Skeletal muscle satellite cell (primary cell): ENCODE results near the gene SFMBT2.
"Not testable (repeated sequence)": the region's sequence is repeated elsewhere in the genome, so short reads cannot be mapped to it uniquely, and the experiment has no call there.

ENCODE experiments used
- H3K27me3 ChIP-seq: 2 replicates; pipeline ENCODE4 v1.7.0; 2013; ENCODE audit warnings: low read length; ENCODE audit not compliant: control insufficient read depth, insufficient read depth
- H3K36me3 ChIP-seq: 2 replicates; pipeline ENCODE4 v1.7.0; 2013; ENCODE audit warnings: mild to moderate bottlenecking, control low read depth, low read length; ENCODE audit not compliant: insufficient read depth
- H3K4me1 ChIP-seq: 2 replicates; pipeline ENCODE4 v1.7.0; 2013; ENCODE audit warnings: low read length; ENCODE audit not compliant: control insufficient read depth, insufficient read depth
- H3K4me2 ChIP-seq: 2 replicates; pipeline ENCODE4 v1.7.0; 2013; ENCODE audit warnings: mild to moderate bottlenecking, low read length
- H3K4me3 ChIP-seq: 2 replicates; pipeline ENCODE4 v1.7.0; 2013; ENCODE audit warnings: low read length
- H3K9ac ChIP-seq: 2 replicates; pipeline ENCODE4 v1.7.0; 2013; ENCODE audit warnings: mild to moderate bottlenecking, low read depth, low read length, moderate library complexity
- H3K9me3 ChIP-seq: replicated peaks from 2 replicates; pipeline ENCODE4 v1.7.0; 2013; ENCODE audit warnings: mild to moderate bottlenecking, control low read depth, low read length

SFMBT2 gene

GRCh38 chr10:7302392-7302906 lies 108.4 kb downstream of the SFMBT2 start:
- no peak overlapping the region for H3K4me3 ChIP-seq
- H3K27me3 ChIP-seq: no peaks in the 10 kb centered on the region
- no peaks in the 10 kb centered on the region for H3K36me3 ChIP-seq
- H3K4me2 ChIP-seq: no peak overlapping the region
- H3K9me3 ChIP-seq: no peaks in the 10 kb centered on the region
- H3K4me1 ChIP-seq: no peaks in the 10 kb centered on the region
- H3K9ac ChIP-seq: no peak overlapping the region

GRCh38 chr10:7301006-7301778 lies 109.6 kb downstream of the SFMBT2 start:
- H3K9me3 ChIP-seq: no peaks in the 10 kb centered on the region
- no peak overlapping the region for H3K4me3 ChIP-seq
- no peak overlapping the region for H3K9ac ChIP-seq
- H3K4me1 ChIP-seq: no peaks in the 10 kb centered on the region
- no peaks in the 10 kb centered on the region for H3K27me3 ChIP-seq
- no peaks in the 10 kb centered on the region for H3K36me3 ChIP-seq
- no peak overlapping the region for H3K4me2 ChIP-seq

- Histone ChIP-seq H3K27me3 (no peaks in the 10 kb centered on the region), H3K4me3 (no peak overlapping the region), H3K36me3 (no peaks in the 10 kb centered on the region), H3K4me2 (no peak overlapping the region), H3K9ac (no peak overlapping the region), H3K4me1 (no peaks in the 10 kb centered on the region), H3K9me3 (no peaks in the 10 kb centered on the region)
Measured at GRCh38 chr10:7300384-7300971, 110.4 kb downstream of the SFMBT2 start.

- H3K27me3 ChIP-seq, H3K4me1 ChIP-seq, H3K9ac ChIP-seq, H3K4me2 ChIP-seq, H3K4me3 ChIP-seq, H3K36me3 ChIP-seq, H3K9me3 ChIP-seq: not testable (repeated sequence)
Measured at GRCh38 chr10:7299601-7300325, 111.1 kb downstream of the SFMBT2 start.

GRCh38 chr10:7298495-7298894 lies 112.3 kb downstream of the SFMBT2 start:
- Histone ChIP-seq H3K36me3 (no peaks in the 10 kb centered on the region), H3K9ac (no peak overlapping the region), H3K4me3 (no peak overlapping the region), H3K4me2 (no peak overlapping the region), H3K4me1 (no peaks in the 10 kb centered on the region), H3K27me3 (no peaks in the 10 kb centered on the region), H3K9me3 (no peaks in the 10 kb centered on the region)

- Histone ChIP-seq H3K36me3 (no peaks in the 10 kb centered on the region), H3K27me3 (no peaks in the 10 kb centered on the region), H3K4me2 (no peak overlapping the region), H3K9me3 (no peaks in the 10 kb centered on the region), H3K4me1 (no peaks in the 10 kb centered on the region), H3K4me3 (no peak overlapping the region), H3K9ac (no peak overlapping the region)
Measured at GRCh38 chr10:7297094-7297493, 113.7 kb downstream of the SFMBT2 start.

- Histone ChIP-seq H3K9me3 (no peaks in the 10 kb centered on the region), H3K9ac (no peak overlapping the region), H3K27me3 (no peaks in the 10 kb centered on the region), H3K36me3 (no peaks in the 10 kb centered on the region), H3K4me1 (no peaks in the 10 kb centered on the region), H3K4me3 (no peak overlapping the region), H3K4me2 (no peak overlapping the region)
Measured at GRCh38 chr10:7296648-7297047, 114.2 kb downstream of the SFMBT2 start.

GRCh38 chr10:7296076-7296475 lies 114.8 kb downstream of the SFMBT2 start:
- Histone ChIP-seq H3K27me3 (no peaks in the 10 kb centered on the region), H3K4me2 (no peak overlapping the region), H3K36me3 (no peaks in the 10 kb centered on the region), H3K4me1 (no peaks in the 10 kb centered on the region), H3K4me3 (no peak overlapping the region), H3K9me3 (no peaks in the 10 kb centered on the region), H3K9ac (no peak overlapping the region)

- Histone ChIP-seq H3K27me3 (no peaks in the 10 kb centered on the region), H3K4me2 (no peak overlapping the region), H3K4me3 (no peak overlapping the region), H3K9ac (no peak overlapping the region), H3K4me1 (no peaks in the 10 kb centered on the region), H3K36me3 (no peaks in the 10 kb centered on the region), H3K9me3 (no peaks in the 10 kb centered on the region)
Measured at GRCh38 chr10:7293378-7293920, 117.4 kb downstream of the SFMBT2 start.

GRCh38 chr10:7291487-7292270 lies 119.2 kb downstream of the SFMBT2 start:
- no peaks in the 10 kb centered on the region for H3K36me3 ChIP-seq

More at GRCh38 chr10:7291487-7292270, 119.2 kb downstream of the SFMBT2 start:
- Histone ChIP-seq H3K4me3 (no peak overlapping the region), H3K4me1 (no peaks in the 10 kb centered on the region), H3K27me3 (no peaks in the 10 kb centered on the region), H3K9ac (no peak overlapping the region), H3K9me3 (no peaks in the 10 kb centered on the region), H3K4me2 (no peak overlapping the region)
